Mucosa of gallbladder (tissue), 1 donor: ENCODE data around the gene SYNPO2L. TPM values are rescaled to one million over a fixed set of nuclear protein-coding genes. Genes with fewer than 3 reads are reported as not detected.

ENCODE experiments used
- DNase-seq: peaks from one replicate; pipeline ENCODE4 v3.0.0-alpha.2; 2020; ENCODE audit warnings: low spot score
- total RNA-seq: library from RNA; stranded (reverse); gene quantifications from one replicate; pipeline ENCODE4 v1.2.1, GENCODE V29; 2021
- donor health status: DM: no; HTN: no; CAD: no.

The SYNPO2L gene
- total RNA-seq, 1 donor from 2014 or later, result 0.49 TPM

DNA sequence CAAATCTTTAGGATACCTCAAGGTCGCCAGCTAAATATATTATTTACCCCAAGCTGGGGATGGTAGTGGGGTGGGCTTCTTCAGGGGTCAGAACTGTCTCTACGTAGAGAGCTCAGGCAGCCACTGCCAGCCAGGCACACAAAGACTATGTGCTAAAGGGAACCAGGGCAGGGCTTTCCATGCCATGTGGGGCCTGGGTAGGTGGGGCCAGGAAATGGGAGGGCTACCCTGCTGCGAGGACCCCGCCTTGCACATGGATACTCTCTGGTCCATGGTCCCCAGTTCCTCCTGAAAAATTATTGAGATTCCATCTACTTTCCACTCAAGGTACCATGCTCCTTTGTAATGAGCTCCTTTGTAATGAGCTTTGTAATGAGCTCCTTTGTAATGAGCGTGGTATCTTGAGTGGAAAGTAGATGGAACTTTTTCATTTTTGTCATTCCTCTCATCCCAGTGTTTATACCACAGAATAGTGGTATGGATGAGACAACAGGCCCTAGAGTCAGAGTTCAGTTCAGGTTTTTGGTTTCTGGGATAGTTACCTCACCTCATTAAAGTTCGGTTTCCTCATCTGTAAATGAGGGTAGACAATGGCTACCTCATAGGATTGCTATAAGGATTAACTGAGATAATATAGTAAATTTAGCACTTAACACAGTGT, 5.8 kb downstream of the SYNPO2L start:
- DNase-seq, result no peak

DNA sequence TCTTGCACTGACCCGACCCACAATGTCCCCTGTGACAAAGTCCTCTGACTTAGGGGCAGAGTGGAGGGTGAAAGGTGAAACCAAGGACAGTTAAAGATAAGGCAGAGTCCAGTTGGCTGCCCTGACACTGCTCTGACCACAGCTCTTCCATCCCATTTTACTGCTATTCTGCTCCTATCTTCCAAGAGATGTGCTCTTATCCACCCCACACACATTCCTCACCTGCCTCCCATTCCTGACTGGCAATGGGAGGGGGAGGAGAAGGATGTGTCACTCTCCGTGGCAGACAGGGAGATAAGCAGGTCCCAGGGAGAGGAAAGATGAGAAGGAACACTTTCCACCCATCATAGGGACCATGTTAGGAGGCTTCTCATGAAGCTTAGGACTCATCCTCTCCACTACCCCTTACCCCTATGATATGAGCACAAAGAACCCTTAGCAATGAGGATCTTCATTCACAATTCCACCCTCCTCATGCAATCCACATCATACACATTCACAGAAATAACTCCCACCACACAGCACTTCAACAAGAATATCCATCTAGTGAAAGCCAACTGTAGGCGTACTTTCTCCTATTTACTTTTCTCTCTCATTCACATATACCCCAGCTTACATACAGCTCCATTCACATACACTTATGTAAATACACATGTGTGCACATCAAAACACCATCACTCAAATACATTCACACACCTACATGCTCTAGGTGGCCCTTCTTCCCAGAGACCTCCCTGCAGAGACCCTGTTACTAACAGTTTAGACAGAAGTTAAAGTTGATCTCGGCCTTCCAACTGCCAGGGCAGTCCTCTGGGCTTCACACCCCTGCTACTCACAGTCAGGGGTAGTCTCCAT, 6.6 kb downstream of the SYNPO2L start:
- DNase-seq, result no peak

- DNase-seq, result no peak
Observed at GRCh38 chr10:73647875-73648651, 7.8 kb downstream of the SYNPO2L start.

DNA sequence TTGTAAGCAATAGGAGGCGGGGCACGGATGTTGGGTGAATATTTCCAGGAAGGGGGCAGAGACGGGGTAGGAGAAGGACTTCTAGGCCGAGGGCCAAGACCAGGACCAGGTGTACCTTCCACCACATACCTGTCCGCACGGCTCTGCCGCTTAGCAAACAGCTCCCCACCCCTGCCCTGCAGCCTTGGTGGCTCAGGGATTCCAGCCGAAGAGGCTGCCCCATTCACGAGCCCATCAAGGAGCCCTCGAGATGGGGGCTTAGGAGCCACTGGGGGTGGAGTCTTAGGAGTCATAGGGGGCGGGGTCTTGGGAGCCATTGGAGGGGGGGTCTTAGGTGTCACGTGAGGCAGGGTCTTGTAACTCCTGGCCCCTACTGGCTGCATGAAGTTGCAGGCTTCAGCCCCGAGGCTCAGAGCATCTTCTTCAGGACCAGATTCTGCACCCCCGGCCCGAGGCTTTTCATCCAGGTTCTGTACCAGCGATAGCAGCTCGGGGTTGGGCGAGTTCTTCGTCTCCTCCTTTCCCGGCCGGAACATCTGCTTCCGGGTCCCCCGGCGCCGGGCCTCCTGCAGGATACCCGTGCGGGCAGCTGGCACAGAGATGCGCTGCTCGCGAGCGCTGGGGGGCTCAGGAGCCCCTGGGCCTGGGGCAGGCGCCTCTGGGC, 8.5 kb downstream of the SYNPO2L start:
- no peak for DNase-seq

- DNase-seq, result no peak
Observed at GRCh38 chr10:73646598-73647041, 9.2 kb downstream of the SYNPO2L start.

GRCh38 chr10:73645251-73645650, 10.6 kb downstream of the SYNPO2L start:
- no peak for DNase-seq

- no peak for DNase-seq
Observed at GRCh38 chr10:73644767-73645166, 11.1 kb downstream of the SYNPO2L start.

DNA sequence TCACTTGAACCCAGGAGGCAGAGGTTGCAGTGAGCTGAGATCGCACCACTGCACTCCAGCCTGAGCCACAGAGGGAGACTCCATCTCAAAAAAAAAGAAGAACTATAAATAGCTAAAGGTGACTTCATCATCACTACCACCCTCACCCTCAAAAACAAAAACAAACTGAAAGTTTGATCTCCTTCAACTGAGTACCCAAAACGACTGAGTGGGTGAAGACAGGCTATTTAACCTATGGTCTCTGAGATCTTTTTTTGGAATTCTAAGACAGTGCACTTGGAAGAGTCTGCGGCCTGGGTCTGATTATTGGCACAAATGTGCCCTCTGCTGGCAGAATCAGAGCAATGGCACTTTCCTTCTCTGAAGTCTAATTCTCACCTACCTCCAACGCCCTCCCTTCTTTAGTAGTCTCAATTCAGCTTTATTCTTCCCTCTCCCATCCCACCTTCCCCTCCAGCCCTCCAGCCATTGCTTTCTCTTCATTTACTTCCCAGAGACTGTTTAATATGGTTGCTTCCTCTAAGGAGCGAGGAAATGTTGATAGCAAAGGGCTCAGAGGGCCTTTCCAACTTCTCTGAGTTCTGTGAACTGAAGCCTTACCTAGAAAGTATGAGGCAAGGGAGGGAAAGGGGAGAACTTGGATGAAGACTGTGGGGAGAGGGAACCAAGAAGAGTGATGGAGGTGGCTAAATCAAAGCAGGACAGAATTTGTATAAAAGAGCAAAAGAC, 11.7 kb downstream of the SYNPO2L start:
- DNase-seq, result peak; percentile 56

- no peak for DNase-seq
Observed at GRCh38 chr10:73643362-73643761, 12.5 kb downstream of the SYNPO2L start.

DNA sequence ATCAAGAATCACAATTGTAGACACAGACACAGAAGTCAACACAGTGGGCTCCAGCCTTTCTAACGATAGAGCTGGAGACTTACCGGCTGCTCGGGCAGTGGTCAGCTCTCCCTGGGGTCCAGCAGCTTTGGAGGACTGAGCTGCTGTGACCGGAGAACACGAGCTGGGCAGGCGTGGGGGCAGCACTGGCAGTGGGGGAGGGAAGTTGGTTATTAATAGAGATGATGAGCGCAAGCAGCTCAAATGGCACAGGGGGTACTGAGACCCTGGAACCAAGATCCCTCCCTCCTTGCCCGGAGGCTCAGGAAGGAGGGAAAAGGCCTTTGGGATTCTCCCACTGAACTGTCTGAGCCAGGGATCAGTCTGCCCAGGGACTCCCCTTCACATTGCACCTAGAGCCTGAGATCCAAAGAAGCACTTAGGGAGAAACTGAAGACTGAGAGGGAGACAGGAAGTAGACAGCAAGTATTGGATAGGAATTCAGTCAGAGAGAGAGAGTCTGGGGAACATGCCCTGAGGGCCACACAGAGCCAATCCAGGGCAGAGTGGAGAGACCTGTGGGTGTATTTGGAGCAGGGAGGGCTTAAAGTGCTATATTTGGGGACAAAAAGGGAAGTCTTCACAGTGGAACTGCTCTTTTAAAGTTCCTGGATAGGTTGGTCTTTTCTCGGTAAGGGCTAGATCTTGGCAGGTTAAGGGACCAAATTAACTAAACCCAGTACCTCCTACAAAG, 14.3 kb downstream of the SYNPO2L start, which contains the start of gene MYOZ1:
TSS of gene MYOZ1 (minus strand) at position 147 of the 733 bp plus-strand sequence. CDS start 1,457 bp downstream, outside the sequence.
- no peak for DNase-seq

GRCh38 chr10:73639286-73639685, 16.5 kb downstream of the SYNPO2L start:
- no peak for DNase-seq

- DNase-seq, result no peak
Observed at GRCh38 chr10:73635781-73636180, 20.0 kb downstream of the SYNPO2L start.

GRCh38 chr10:73634421-73634820, 21.4 kb downstream of the SYNPO2L start:
- DNase-seq, result no peak

- no peak for DNase-seq
Observed at GRCh38 chr10:73629165-73629564, 26.7 kb downstream of the SYNPO2L start.

GRCh38 chr10:73628405-73628804, 27.4 kb downstream of the SYNPO2L start:
- DNase-seq, result no peak

- DNase-seq, result no peak
Observed at GRCh38 chr10:73627300-73627699, 28.5 kb downstream of the SYNPO2L start.

- peak; percentile 97 for DNase-seq
Observed at GRCh38 chr10:73625884-73626752, 29.7 kb downstream of the SYNPO2L start.

GRCh38 chr10:73625004-73625883, 30.6 kb downstream of the SYNPO2L start:
- no peak for DNase-seq
